GM04504 (cell line): Measurements from ENCODE around the gene SRXN1.

Experiments
- DNase-seq: peaks from one replicate; pipeline ENCODE4 v3.0.0-alpha.2; 2012; ENCODE audit warnings: low read depth

Gene SRXN1

DNA sequence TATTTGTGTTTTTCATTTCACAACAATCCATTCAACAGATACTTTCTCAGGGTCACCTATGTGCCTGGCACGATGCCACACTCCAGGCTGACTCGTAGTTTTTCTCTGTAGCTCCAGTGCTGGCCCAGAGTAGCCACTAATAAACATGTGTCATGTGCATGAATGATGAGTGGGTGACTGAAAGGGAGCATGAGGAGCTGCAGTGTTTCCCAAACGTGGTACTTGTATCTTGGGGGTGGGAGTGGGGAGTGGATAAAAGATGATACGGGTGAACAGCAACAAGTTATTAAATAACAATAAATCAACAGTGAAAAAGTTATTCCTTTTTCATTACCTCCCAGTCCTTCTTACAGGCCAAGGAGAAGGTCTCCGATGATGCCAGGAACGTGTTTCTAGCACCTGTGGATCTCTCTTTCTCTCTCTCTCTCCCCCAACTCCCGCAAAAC, 17.1 kb downstream of the SRXN1 start:
- DNase-seq: no peak

DNA sequence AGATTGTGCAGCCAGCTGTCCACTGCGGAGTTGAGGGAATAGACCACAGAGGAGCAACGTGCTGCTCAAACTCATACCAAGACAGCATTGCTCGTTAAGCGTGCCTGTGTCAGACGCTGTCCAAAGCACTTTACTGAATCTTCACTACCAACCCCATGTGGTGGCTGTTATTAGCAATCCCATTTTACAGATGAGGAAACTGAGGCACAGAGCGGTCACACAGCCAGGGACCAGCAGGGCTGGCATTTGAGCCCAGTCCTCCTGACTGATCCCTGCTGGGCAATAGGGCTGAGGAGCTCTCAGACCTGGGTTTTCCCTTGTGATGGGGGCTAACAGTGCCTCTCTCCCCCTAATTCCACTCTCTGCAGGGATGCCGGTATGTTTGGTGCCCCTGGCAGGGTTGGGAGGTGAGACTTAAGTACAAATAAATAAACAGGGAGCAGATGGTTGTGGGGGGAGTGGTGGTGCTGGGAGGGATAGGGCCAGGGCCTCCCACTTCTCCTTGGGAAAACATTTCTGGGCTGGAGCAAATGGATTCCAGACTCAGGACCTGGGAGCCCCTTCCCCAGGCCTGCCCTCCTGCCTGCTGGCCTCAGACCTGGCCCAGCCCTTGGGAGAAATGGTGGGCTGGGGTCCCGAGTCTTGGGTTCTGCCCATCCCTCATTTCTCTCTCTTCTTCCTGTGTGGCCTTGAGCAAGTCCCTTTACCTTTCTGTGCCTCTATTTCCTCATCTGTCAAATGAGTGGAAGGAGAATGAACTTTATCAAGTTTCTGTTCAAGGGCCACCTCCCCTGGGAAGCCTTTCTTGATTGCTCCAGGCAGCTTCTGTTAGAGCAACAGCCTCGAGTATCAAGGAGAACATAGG, 17.7 kb downstream of the SRXN1 start:
- DNase-seq: no peak

GRCh38 chr20:634148-634925, 18.7 kb downstream of the SRXN1 start:
- no peak for DNase-seq

GRCh38 chr20:631101-631500, 21.9 kb downstream of the SRXN1 start:
- no peak for DNase-seq

- DNase-seq: no peak
Measured at GRCh38 chr20:626579-626978, 26.4 kb downstream of the SRXN1 start.

DNA sequence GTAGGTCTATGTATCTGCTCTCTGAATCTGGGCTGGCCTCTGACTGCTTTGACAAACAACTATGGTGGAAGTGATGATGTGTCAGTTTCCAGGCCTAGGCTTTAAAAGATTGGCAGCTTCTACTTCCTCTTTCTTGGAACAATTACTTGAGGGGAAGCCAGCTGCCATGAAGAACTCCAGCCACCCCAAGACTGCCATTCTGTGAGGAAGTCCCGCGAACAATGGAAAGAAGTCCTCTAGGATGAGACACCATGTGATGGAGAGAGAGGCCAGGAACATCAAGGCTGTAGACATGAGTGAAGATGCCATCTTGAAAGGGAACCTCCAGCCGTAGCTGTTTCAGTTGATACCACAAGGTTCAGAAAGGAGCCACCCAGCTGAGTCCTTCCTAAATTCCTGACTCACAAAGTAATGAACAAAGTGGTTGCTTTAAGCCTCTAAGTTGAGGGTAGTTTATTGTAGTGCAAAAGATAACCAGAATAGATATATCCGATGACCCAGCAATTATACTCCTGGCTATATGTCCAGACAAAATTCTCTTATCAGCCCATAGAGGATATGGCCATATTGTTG, 27.6 kb downstream of the SRXN1 start:
- DNase-seq: no peak

DNA sequence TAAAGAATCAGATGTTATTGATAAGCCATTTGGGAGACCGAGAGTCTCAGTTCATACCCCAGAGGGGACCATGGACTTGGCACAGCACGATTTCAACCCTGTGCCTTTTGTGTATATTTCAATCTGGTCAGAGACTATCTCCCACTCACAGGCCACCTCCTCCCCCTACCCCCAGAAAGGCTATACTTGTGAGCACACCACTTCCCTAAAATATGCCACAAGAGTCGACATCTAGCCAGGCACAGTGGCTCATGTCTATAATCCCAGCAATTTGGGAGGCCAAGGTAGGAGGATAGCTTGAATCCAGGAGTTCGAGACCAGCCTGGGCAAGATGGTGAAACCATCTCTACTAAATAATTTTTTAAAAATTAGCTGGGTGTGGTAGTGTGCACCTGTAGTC, 29.3 kb downstream of the SRXN1 start:
- no peak for DNase-seq

DNA sequence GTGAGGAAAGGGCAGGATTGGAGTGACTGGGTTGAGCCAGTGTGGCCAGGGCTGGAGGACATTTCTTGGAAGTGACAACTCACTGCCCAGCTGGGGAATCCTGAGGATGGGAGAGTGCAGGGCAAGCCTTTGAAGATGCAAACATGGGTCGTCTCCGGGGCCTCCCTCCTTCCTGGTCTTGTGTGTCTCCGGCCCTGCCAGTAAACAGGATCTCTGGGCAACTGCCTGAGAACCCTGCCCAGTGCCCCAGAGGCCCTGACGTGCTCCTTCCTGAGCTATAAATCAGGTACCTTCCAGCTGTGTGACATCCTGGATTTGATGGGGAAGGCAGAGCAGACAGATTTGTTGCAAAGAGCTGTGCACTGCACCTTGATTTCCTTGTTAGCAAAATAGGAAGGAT, 30.0 kb downstream of the SRXN1 start:
- no peak for DNase-seq

GRCh38 chr20:622161-622560, 30.8 kb downstream of the SRXN1 start:
- DNase-seq: no peak

- peak; percentile 8 for DNase-seq
Measured at GRCh38 chr20:621125-621756, 31.8 kb downstream of the SRXN1 start.

- DNase-seq: no peak
Measured at GRCh38 chr20:620246-620645, 32.8 kb downstream of the SRXN1 start.

- no peak for DNase-seq
Measured at GRCh38 chr20:618980-619379, 34.0 kb downstream of the SRXN1 start.

GRCh38 chr20:617934-618690, 34.9 kb downstream of the SRXN1 start:
- DNase-seq: no peak

DNA sequence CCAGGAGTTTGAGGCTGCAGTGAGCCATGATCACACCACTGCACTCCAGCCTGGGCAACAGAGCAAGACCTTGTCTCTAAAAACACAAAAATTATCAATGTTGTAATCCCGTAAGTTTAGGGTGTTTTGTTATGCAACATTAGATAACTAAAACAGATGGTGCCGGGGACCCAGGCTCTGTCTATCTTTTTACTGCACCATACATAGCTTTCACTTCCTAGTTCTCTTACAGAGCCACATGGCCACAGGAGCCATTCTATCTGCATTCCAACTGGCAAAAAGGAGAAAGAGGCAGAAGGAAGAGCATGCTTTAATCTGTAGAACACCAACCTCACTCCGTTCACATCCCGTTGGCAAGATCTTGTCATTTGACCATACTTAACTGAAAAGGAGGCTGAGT, 37.5 kb downstream of the SRXN1 start:
- DNase-seq: no peak

- DNase-seq: no peak
Measured at GRCh38 chr20:611843-612185, 41.2 kb downstream of the SRXN1 start.

DNA sequence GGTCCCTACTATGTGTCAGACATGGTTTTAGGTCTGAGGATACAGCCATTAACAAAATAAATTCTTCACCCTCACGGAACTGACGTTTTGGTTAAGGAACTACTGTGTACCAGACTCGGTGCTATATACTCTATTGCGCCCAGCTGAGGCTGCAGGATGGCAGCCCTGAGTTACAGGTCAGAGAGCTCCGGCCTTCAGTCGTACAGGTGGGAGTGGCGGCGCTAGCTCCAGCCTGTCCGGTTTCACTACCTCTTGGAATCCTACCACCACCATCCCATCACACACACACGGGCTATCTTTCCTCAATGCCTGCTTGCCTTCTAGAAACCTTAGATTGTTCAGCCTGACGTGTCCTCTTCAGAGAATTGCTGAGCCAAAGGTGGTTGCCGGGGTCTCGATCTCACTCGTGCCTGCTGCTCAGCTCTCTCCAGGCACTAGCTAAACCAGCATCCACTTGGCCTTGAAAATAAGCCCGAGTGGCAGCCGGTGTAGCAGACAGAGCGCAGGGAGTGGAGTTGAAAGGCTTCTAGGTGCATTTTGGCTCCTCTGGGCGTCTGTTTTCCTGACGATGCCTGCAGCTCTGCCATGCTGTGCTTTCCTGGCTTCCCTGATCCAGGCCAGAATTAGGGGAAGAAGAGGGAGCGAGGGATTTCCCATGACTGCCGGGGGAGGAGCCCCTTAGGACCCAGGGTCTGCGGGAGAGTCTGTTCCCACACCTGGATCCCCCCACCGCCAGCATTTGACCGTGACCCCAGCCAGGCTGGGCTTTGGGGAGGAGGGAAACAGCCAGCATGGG, 41.8 kb downstream of the SRXN1 start:
- DNase-seq: no peak

- DNase-seq: no peak
Measured at GRCh38 chr20:610130-611046, 42.6 kb downstream of the SRXN1 start, which contains the start of gene TCF15. TSS of gene TCF15 (minus strand) at chr20:610309. CDS start at chr20:610237, 72 bp downstream.

GRCh38 chr20:609371-609964, 43.5 kb downstream of the SRXN1 start:
- DNase-seq: no peak

- no peak for DNase-seq
Measured at GRCh38 chr20:608970-609369, 44.0 kb downstream of the SRXN1 start.
